H9 (cell line): ENCODE measurements around the gene RNF214. TPM values are rescaled to one million over a fixed set of nuclear protein-coding genes. Genes with fewer than 3 reads are reported as not detected.

Source experiments
- DNase-seq: peaks from one replicate; pipeline ENCODE4 v3.0.0-alpha.2; 2017
- H2AFZ ChIP-seq: one replicate; pipeline ENCODE4 v1.6.1; 2013; ENCODE audit warnings: mild to moderate bottlenecking, low read length, control low read depth, moderate library complexity
- H2AK5ac ChIP-seq: 2 replicates; pipeline ENCODE4 v1.6.1; 2013; ENCODE audit warnings: low read length, control low read depth, mixed read lengths; ENCODE audit not compliant: insufficient read length
- H2BK120ac ChIP-seq: one replicate; pipeline ENCODE4 v1.6.1; 2013; ENCODE audit warnings: low read depth, mild to moderate bottlenecking, low read length, control low read depth, inconsistent platforms; ENCODE audit not compliant: poor library complexity, severe bottlenecking
- H2BK12ac ChIP-seq: 2 replicates; pipeline ENCODE4 v1.6.1; 2013; ENCODE audit warnings: low read length, control low read depth, mixed read lengths, low read depth; ENCODE audit not compliant: insufficient read length
- H2BK15ac ChIP-seq: 2 replicates; pipeline ENCODE4 v1.6.1; 2013; ENCODE audit warnings: low read depth, low read length, control low read depth
- H2BK20ac ChIP-seq: one replicate; pipeline ENCODE4 v1.6.1; 2013; ENCODE audit warnings: low read depth, mild to moderate bottlenecking, low read length, control low read depth, inconsistent platforms; ENCODE audit not compliant: poor library complexity, severe bottlenecking
- H2BK5ac ChIP-seq: 2 replicates; pipeline ENCODE4 v1.6.1; 2013; ENCODE audit warnings: low read length, control low read depth, mixed read lengths; ENCODE audit not compliant: insufficient read length
- H3K14ac ChIP-seq: 2 replicates; pipeline ENCODE4 v1.6.1; 2013; ENCODE audit warnings: low read length, control low read depth; ENCODE audit not compliant: insufficient read depth
- H3K18ac ChIP-seq: 2 replicates; pipeline ENCODE4 v1.6.1; 2013; ENCODE audit warnings: low read depth, mild to moderate bottlenecking, mixed read lengths, low read length, control low read depth; ENCODE audit not compliant: insufficient read length
- H3K23ac ChIP-seq: 2 replicates; pipeline ENCODE4 v1.6.1; 2013; ENCODE audit warnings: low read length, control low read depth, mixed read lengths, low read depth; ENCODE audit not compliant: insufficient read length
- H3K23me2 ChIP-seq: 2 replicates; pipeline ENCODE4 v1.6.1; 2013; ENCODE audit warnings: low read depth, mild to moderate bottlenecking, mixed read lengths, low read length, control low read depth; ENCODE audit not compliant: insufficient read length, poor library complexity, severe bottlenecking
- H3K27ac ChIP-seq: 2 replicates; pipeline ENCODE4 v1.5.1; 2013; ENCODE audit warnings: low read length, control low read depth, mixed read lengths, low read depth; ENCODE audit not compliant: insufficient read length
- H3K27me3 ChIP-seq: 2 replicates; pipeline ENCODE4 v1.6.1; 2013; ENCODE audit warnings: low read length, control low read depth, inconsistent platforms; ENCODE audit not compliant: insufficient read depth
- H3K4ac ChIP-seq: 2 replicates; pipeline ENCODE4 v1.6.1; 2013; ENCODE audit warnings: low read depth, mild to moderate bottlenecking, control low read depth, inconsistent platforms, low read length, moderate library complexity
- H3K4me1 ChIP-seq: 2 replicates; pipeline ENCODE4 v1.6.1; 2013; ENCODE audit warnings: low read length, control low read depth, inconsistent platforms; ENCODE audit not compliant: insufficient read depth
- H3K4me2 ChIP-seq: 2 replicates; pipeline ENCODE4 v1.6.1; 2013; ENCODE audit warnings: low read length, control low read depth, mixed read lengths; ENCODE audit not compliant: insufficient read length, insufficient read depth
- H3K56ac ChIP-seq: 2 replicates; pipeline ENCODE4 v1.6.1; 2013; ENCODE audit warnings: low read depth, mild to moderate bottlenecking, mixed read lengths, low read length, control low read depth; ENCODE audit not compliant: insufficient read length
- H3K79me1 ChIP-seq: 2 replicates; pipeline ENCODE4 v1.6.1; 2013; ENCODE audit warnings: low read depth, mild to moderate bottlenecking, moderate library complexity, low read length, control low read depth, inconsistent platforms; ENCODE audit not compliant: insufficient read depth, poor library complexity, severe bottlenecking
- H3K79me2 ChIP-seq: 2 replicates; pipeline ENCODE4 v1.6.1; 2013; ENCODE audit warnings: low read length, control low read depth, inconsistent platforms; ENCODE audit not compliant: insufficient read depth
- H3K9ac ChIP-seq: 2 replicates; pipeline ENCODE4 v1.6.1; 2013; ENCODE audit warnings: low read length, control low read depth, mixed read lengths; ENCODE audit not compliant: insufficient read length; ENCODE audit errors: extremely low read depth
- H3K9me3 ChIP-seq: one replicate; pipeline ENCODE4 v1.6.1; 2013; ENCODE audit warnings: low read depth, low read length, inconsistent platforms; ENCODE audit not compliant: control insufficient read depth
- H3T11ph ChIP-seq: one replicate; pipeline ENCODE4 v1.6.1; 2013; ENCODE audit warnings: mild to moderate bottlenecking, low read length, control low read depth, inconsistent platforms
- H4K20me1 ChIP-seq: one replicate; pipeline ENCODE4 v1.6.1; 2013; ENCODE audit not compliant: control insufficient read depth, insufficient read length, insufficient read depth
- H4K5ac ChIP-seq: 2 replicates; pipeline ENCODE4 v1.6.1; 2013; ENCODE audit warnings: low read depth, mild to moderate bottlenecking, mixed read lengths, low read length, control low read depth; ENCODE audit not compliant: insufficient read length
- H4K8ac ChIP-seq: replicated peaks from 2 replicates; pipeline ENCODE4 v1.6.1; 2013; ENCODE audit warnings: low read length, control low read depth, mixed read lengths, low read depth; ENCODE audit not compliant: insufficient read length
- H4K91ac ChIP-seq: 2 replicates; pipeline ENCODE4 v1.6.1; 2013; ENCODE audit warnings: low read depth, mild to moderate bottlenecking, moderate library complexity, mixed read lengths, low read length, control low read depth; ENCODE audit not compliant: insufficient read length
- H3K27ac Mint-ChIP-seq, 3 experiments: 2 replicates in 2 of 3; 3 replicates in 1 of 3; pipeline ENCODE4 v1.8.0; 2020 to 2021; ENCODE audit warnings: mixed read lengths in 3 of 3, mild to moderate bottlenecking in 1 of 3, moderate library complexity in 1 of 3
- H3K27me3 Mint-ChIP-seq: 2 replicates; pipeline ENCODE4 v1.8.0; 2021; ENCODE audit warnings: low read depth, mild to moderate bottlenecking, moderate library complexity, mixed read lengths
- H3K36me3 Mint-ChIP-seq, 3 experiments: 2 replicates in 2 of 3; 3 replicates in 1 of 3; pipeline ENCODE4 v1.8.0; 2020 to 2021; ENCODE audit warnings: low read depth in 3 of 3, mixed read lengths in 3 of 3; ENCODE audit not compliant: insufficient read depth in 1 of 3
- H3K4me1 Mint-ChIP-seq, 2 experiments: 2 replicates each; pipeline ENCODE4 v1.8.0; 2020; ENCODE audit warnings: mixed read lengths in 2 of 2
- H3K4me3 Mint-ChIP-seq, 2 experiments: 2 replicates in 1 of 2; 3 replicates in 1 of 2; pipeline ENCODE4 v1.8.0; 2020 to 2021; ENCODE audit warnings: mild to moderate bottlenecking in 2 of 2, mixed read lengths in 2 of 2, moderate library complexity in 1 of 2
- H3K9me3 Mint-ChIP-seq, 2 experiments: 2 replicates in 1 of 2; 3 replicates in 1 of 2; pipeline ENCODE4 v1.8.0; 2020; ENCODE audit warnings: mild to moderate bottlenecking in 2 of 2, mixed read lengths in 2 of 2, moderate library complexity in 1 of 2
- CTCF ChIP-seq: fragments of 200-600 bp; sonication (generic); conservative IDR thresholded peaks from 3 replicates; pipeline ENCODE4 v1.8.0; 2021; ENCODE audit warnings: antibody characterized with exemption, mild to moderate bottlenecking
- WGBS: extraction: QIAGEN DNeasy Blood & Tissue Kit; methylation state at CpG from one replicate; pipeline ENCODE4 v1.1.7; 2013; ENCODE audit warnings: missing lambda C conversion rate, low lambda C conversion rate, mixed read lengths; ENCODE audit not compliant: insufficient read length; ENCODE audit errors: extremely low coverage; 5-methylcytosine and 5-hydroxymethylcytosine counted together
- total RNA-seq: library from RNA; stranded (reverse); gene quantifications from 2 replicates; pipeline ENCODE4 v1.2.1, GENCODE V29; 2021

RNF214 gene
- total RNA-seq, 1 experiment from 2014 or later, result 26.0 TPM

DNA sequence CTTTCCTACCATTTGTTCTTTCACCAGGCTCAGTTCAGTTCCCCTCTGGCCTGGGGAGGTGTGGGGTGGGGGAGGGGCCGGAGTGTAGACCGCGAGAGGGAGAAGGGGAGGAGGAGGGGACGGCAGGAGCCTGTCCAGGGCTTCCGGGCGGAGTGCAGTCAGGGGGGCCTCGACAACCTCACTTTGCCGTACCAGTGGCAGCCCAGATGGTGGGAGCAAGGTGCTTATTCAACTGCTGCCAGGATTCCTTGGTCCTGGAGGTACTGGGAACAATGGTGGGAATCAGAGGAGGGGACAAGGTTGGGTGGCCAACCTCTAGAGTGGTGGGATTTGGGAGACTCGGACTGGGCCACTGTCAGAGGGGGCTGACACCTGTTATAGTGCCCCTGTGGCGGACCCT lies 82.4 kb downstream of the RNF214 start:
- Histone ChIP-seq H3K4ac (no peak overlapping the region), H2AK5ac (no peak overlapping the region), H3K27me3 (no peaks in the 10 kb centered on the region), H3T11ph (no peak overlapping the region), H3K9me3 (no peaks in the 10 kb centered on the region), H2BK5ac (no peak overlapping the region), H3K4me2 (peak overlapping the region; percentile 36), H2BK12ac (no peak overlapping the region), H3K56ac (no peak overlapping the region), H3K79me2 (no peaks in the 10 kb centered on the region), H3K23ac (no peak overlapping the region), H3K27ac (no peak overlapping the region), H2BK120ac (no peak overlapping the region), H3K4me1 (no peaks in the 10 kb centered on the region), H4K91ac (no peak overlapping the region), H3K14ac (no peak overlapping the region), H3K9ac (no peak overlapping the region), H3K79me1 (no peaks in the 10 kb centered on the region), H3K18ac (no peak overlapping the region), H4K20me1 (no peaks in the 10 kb centered on the region), H4K8ac (no peak overlapping the region), H2BK15ac (no peak overlapping the region), H3K23me2 (peaks cover 10% of the 10 kb centered on the region), H4K5ac (no peak overlapping the region), H2BK20ac (no peak overlapping the region), H2AFZ (no peak overlapping the region)
- Mint-ChIP-seq H3K27me3 (peaks cover 7% of the 10 kb centered on the region), H3K36me3 (no peaks in the 10 kb centered on the region), H3K27ac (no peak overlapping the region), H3K4me1 (peaks cover 13 to 15% of the 10 kb centered on the region in 2 experiments), H3K9me3 (no peaks in the 10 kb centered on the region), H3K4me3 (peak overlapping the region; percentile 65 to 79)
- WGBS, result no CpG with 5 or more reads among the region's 10 CpGs
- DNase-seq, result no peak
- no peak for TF ChIP-seq CTCF
